HepG2 (cell line): ENCODE measurements around the gene TCFL5. TPM values are rescaled to one million over a fixed set of nuclear protein-coding genes. Genes with fewer than 3 reads are reported as not detected.

ENCODE experiments used
- ASH2L ChIP-seq: fragments of 300-600, 200-600 bp; sonication (generic); IDR thresholded peaks from 2 replicates; pipeline ENCODE4 v1.7.0; 2017; ENCODE audit warnings: low read depth, mild to moderate bottlenecking, moderate library complexity, mixed read lengths, low read length; ENCODE audit not compliant: insufficient read length
- LRRFIP1 ChIP-seq: sonication (generic); formaldehyde crosslinking; conservative IDR thresholded peaks from 2 replicates; pipeline ENCODE4 v1.4.0; 2020; ENCODE audit warnings: missing genetic modification reagents
- MAF1 ChIP-seq: sonication (generic); formaldehyde crosslinking; IDR thresholded peaks from 2 replicates; pipeline ENCODE4 v1.5.0; 2020; ENCODE audit warnings: missing genetic modification reagents, borderline replicate concordance
- NFATC3 ChIP-seq: sonication (generic); formaldehyde crosslinking; IDR thresholded peaks from 2 replicates; pipeline ENCODE4 v1.5.1; 2020; ENCODE audit warnings: mild to moderate bottlenecking, missing genetic modification reagents
- NFE2 ChIP-seq: sonication (generic); formaldehyde crosslinking; IDR thresholded peaks from 2 replicates; pipeline ENCODE4 v1.4.0; 2020; ENCODE audit warnings: missing genetic modification reagents
- PCBP1 ChIP-seq: fragments of 200-400 bp; formaldehyde crosslinking; IDR thresholded peaks from 2 replicates; pipeline ENCODE4 v1.6.1; 2017; ENCODE audit warnings: mild to moderate bottlenecking, low read depth, low read length, borderline replicate concordance
- RFX1 ChIP-seq: fragments of 450-650 bp; IDR thresholded peaks from 2 replicates; pipeline ENCODE4 v1.6.1; 2017
- SALL1 ChIP-seq: sonication (generic); formaldehyde crosslinking; IDR thresholded peaks from 2 replicates; pipeline ENCODE4 v1.8.0; 2022; ENCODE audit warnings: mild to moderate bottlenecking, missing genetic modification reagents
- SP5 ChIP-seq: IDR thresholded peaks from 2 replicates; pipeline ENCODE4 v1.6.1; 2016; ENCODE audit warnings: low read depth, borderline replicate concordance
- THYN1 ChIP-seq: sonication (generic); formaldehyde crosslinking; IDR thresholded peaks from 2 replicates; pipeline ENCODE4 v1.8.1; 2023; ENCODE audit warnings: low read depth, mild to moderate bottlenecking, moderate library complexity, missing genetic modification reagents, borderline replicate concordance
- ZNF225 ChIP-seq: sonication (generic); formaldehyde crosslinking; IDR thresholded peaks from 2 replicates; pipeline ENCODE4 v1.4.0; 2020; ENCODE audit warnings: mild to moderate bottlenecking, missing genetic modification reagents
- ZNF343 ChIP-seq: sonication (generic); formaldehyde crosslinking; IDR thresholded peaks from 2 replicates; pipeline ENCODE4 v1.4.0; 2020; ENCODE audit warnings: mild to moderate bottlenecking, missing genetic modification reagents
- ZNF660 ChIP-seq: sonication (generic); formaldehyde crosslinking; IDR thresholded peaks from 2 replicates; pipeline ENCODE4 v1.5.1; 2020; ENCODE audit warnings: mild to moderate bottlenecking, low read depth, missing genetic modification reagents, borderline replicate concordance
- ZNF878 ChIP-seq: sonication (generic); formaldehyde crosslinking; IDR thresholded peaks from 2 replicates; pipeline ENCODE4 v1.8.1; 2023; ENCODE audit warnings: mild to moderate bottlenecking, missing genetic modification reagents, moderate library complexity
- ZSCAN29 ChIP-seq: sonication (generic); formaldehyde crosslinking; conservative IDR thresholded peaks from 2 replicates; pipeline ENCODE4 v1.4.0; 2020; ENCODE audit warnings: mild to moderate bottlenecking, missing genetic modification reagents
- polyA plus RNA-seq, 8 experiments: library from polyadenylated mRNA; depleted of rRNA in 3 of 8; stranded (reverse) in 7 of 8; unstranded in 1 of 8; fragments of >200 nt; fragmentation: Illumina TruSeq in 4 of 8; extraction: Trizol in 4 of 8; gene quantifications; 2 replicates each; pipeline versions ENCODE4 v1.2.1 to v1.2.3, GENCODE V29; 2011 to 2016; ENCODE audit warnings: low read depth in 4 of 8, missing spikeins in 1 of 8, mixed read lengths in 1 of 8; ENCODE audit not compliant: insufficient read depth in 1 of 8
- total RNA-seq, 5 experiments: library from RNA; depleted of rRNA; stranded (reverse); fragments of >200 nt; fragmentation: Illumina TruSeq; extraction: Trizol; gene quantifications; 2 replicates each; pipeline ENCODE4 v1.2.3, GENCODE V29; 2016; ENCODE audit warnings: low read depth in 1 of 5
- TF ChIP-seq, protein P1 (sequence below): sonication (generic); formaldehyde crosslinking; conservative IDR thresholded peaks from 2 replicates; pipeline ENCODE4 v1.5.0; 2020; ENCODE audit warnings: missing genetic modification reagents
- TF ChIP-seq, protein P2 (sequence below): sonication (generic); formaldehyde crosslinking; IDR thresholded peaks from 2 replicates; pipeline ENCODE4 v1.9.0; 2021; ENCODE audit warnings: missing genetic modification reagents, borderline replicate concordance
- TF ChIP-seq, protein P3 (sequence below), 2 experiments: sonication (generic) in 1 of 2; formaldehyde crosslinking in 1 of 2; IDR thresholded peaks; 2 replicates each; pipeline versions ENCODE4 v1.4.0 to v1.6.1; 2016 to 2020; ENCODE audit warnings: borderline replicate concordance in 1 of 2, low read depth in 1 of 2, mild to moderate bottlenecking in 1 of 2, missing genetic modification reagents in 1 of 2

The TCFL5 gene
- total and polyA plus RNA-seq, 2 of the 13 experiments (the other 11 are each of a cell fraction or from before 2014, with no cell fraction given) = 14.8 to 20.0 TPM

DNA sequence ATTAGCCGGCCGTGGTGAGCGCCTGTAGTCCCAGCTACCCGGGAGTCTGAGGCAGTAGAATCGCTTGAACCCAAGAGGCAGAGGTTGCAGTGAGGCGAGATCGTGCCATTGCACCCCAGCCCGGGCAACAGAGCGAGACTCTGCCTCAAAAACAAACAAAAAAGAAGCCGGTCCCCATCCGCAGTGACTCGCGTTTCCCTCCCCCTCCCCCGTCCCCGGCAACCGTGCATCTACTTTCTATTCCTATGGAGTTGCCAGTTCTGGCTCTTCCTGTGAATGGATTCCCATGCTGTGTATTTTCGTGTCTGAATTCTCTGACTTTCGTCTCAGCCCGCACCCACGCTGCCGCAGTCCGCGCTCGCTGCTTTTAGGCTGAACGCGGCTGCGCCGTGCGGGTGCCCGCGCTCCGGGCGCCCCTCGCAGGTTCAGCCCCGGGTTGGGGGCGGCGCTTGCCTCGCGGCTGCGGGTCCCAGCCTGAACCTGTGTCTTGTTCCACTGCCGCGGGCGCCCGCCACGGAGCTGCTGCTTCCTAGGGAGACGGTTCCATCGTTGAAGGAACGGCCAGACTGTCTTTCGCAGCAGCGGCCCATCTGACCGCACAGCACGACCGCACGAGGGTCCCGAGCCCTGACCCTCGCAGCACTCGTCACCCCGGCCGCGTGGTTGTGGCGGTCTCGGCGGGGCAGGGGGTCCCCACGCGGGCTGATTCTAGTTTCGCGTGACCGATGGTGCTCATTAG is 66.4 kb downstream of the TCFL5 start (continued):
- no peak for TF ChIP-seq RFX1
- no peak for TF ChIP-seq LRRFIP1 (CRISPR knock-in tag)
- 0 out of 2 replicates have a peak, but pooled peaks have one; percentile 54 for TF ChIP-seq MAF1 (CRISPR knock-in tag)
- peak; percentile 90; the same call in 1 of the 2 replicates for TF ChIP-seq ZSCAN29
- no peak for TF ChIP-seq NFATC3 (CRISPR knock-in tag)
- 0 out of 2 replicates have a peak, but pooled peaks have one; percentile 68 for TF ChIP-seq ZNF225 (CRISPR knock-in tag)
- TF ChIP-seq THYN1 = 0 out of 2 replicates have a peak, but pooled peaks have one; percentile 79
- TF ChIP-seq ZNF878 (CRISPR knock-in tag) = peak; percentile 92; the same call in 1 of the 2 replicates
- TF ChIP-seq SP5 (CRISPR knock-in tag) = peak; percentile 72; the same call in 1 of the 2 replicates
- 0 out of 2 replicates have a peak, but pooled peaks have one; percentile 58 for TF ChIP-seq SALL1
- TF ChIP-seq, protein P1, sequence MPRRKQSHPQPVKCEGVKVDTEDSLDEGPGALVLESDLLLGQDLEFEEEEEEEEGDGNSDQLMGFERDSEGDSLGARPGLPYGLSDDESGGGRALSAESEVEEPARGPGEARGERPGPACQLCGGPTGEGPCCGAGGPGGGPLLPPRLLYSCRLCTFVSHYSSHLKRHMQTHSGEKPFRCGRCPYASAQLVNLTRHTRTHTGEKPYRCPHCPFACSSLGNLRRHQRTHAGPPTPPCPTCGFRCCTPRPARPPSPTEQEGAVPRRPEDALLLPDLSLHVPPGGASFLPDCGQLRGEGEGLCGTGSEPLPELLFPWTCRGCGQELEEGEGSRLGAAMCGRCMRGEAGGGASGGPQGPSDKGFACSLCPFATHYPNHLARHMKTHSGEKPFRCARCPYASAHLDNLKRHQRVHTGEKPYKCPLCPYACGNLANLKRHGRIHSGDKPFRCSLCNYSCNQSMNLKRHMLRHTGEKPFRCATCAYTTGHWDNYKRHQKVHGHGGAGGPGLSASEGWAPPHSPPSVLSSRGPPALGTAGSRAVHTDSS (CRISPR knock-in tag) = peak; percentile 35; the same call in 1 of the 2 replicates
- TF ChIP-seq, protein P2, sequence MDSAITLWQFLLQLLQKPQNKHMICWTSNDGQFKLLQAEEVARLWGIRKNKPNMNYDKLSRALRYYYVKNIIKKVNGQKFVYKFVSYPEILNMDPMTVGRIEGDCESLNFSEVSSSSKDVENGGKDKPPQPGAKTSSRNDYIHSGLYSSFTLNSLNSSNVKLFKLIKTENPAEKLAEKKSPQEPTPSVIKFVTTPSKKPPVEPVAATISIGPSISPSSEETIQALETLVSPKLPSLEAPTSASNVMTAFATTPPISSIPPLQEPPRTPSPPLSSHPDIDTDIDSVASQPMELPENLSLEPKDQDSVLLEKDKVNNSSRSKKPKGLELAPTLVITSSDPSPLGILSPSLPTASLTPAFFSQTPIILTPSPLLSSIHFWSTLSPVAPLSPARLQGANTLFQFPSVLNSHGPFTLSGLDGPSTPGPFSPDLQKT = peak; percentile 88; the same call in 1 of the 2 replicates
- TF ChIP-seq, protein P3, sequence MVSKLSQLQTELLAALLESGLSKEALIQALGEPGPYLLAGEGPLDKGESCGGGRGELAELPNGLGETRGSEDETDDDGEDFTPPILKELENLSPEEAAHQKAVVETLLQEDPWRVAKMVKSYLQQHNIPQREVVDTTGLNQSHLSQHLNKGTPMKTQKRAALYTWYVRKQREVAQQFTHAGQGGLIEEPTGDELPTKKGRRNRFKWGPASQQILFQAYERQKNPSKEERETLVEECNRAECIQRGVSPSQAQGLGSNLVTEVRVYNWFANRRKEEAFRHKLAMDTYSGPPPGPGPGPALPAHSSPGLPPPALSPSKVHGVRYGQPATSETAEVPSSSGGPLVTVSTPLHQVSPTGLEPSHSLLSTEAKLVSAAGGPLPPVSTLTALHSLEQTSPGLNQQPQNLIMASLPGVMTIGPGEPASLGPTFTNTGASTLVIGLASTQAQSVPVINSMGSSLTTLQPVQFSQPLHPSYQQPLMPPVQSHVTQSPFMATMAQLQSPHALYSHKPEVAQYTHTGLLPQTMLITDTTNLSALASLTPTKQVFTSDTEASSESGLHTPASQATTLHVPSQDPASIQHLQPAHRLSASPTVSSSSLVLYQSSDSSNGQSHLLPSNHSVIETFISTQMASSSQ (IDR thresholded peaks at IDR 0.05; ENCODE audit: low read depth) = no peak
- TF ChIP-seq, protein P3 (CRISPR knock-in tag; IDR thresholded peaks at IDR 0.05; ENCODE audit: borderline replicate concordance) = peak; percentile 29; the same call in 1 of the 2 replicates
- TF ChIP-seq ZNF660 (CRISPR knock-in tag) = 0 out of 2 replicates have a peak, but pooled peaks have one; percentile 70
- peak; percentile 75; the same call in 1 of the 2 replicates for TF ChIP-seq ZNF343 (CRISPR knock-in tag)
- TF ChIP-seq NFE2 (CRISPR knock-in tag) = 0 out of 2 replicates have a peak, but pooled peaks have one; percentile 27
- TF ChIP-seq PCBP1 = no peak
- TF ChIP-seq ASH2L = peak; percentile 27
